Suprapubic skin (tissue), 3 donors: Measurements from ENCODE around the gene PGM5.

ENCODE experiments used
- CTCF ChIP-seq, 2 donors: fragments of 200-600 bp in 1 of 2; fragments of 450-650 bp in 1 of 2; sonication (generic) in 1 of 2; IDR thresholded peaks; one replicate each; pipeline ENCODE4 v1.5.1; 2016 to 2019; ENCODE audit warnings: antibody characterized with exemption in 2 of 2, mild to moderate bottlenecking in 1 of 2, moderate library complexity in 1 of 2
- POLR2A ChIP-seq, 2 donors: fragments of 450-650 bp; IDR thresholded peaks; one replicate each; pipeline ENCODE4 v1.6.1; 2017; ENCODE audit warnings: antibody characterized with exemption in 2 of 2, mild to moderate bottlenecking in 2 of 2, moderate library complexity in 2 of 2

GRCh38 chr9:68507130-68507805, 150.9 kb downstream of the PGM5 start:
- no peak for TF ChIP-seq POLR2A (IDR thresholded peaks at IDR 0.05)
- peak in 1 of 2 donors; percentile 46 for TF ChIP-seq CTCF (IDR thresholded peaks at IDR 0.05)
